CD14-positive monocyte (primary cell): ENCODE data around the gene KIRREL3. TPM values are rescaled to one million over a fixed set of nuclear protein-coding genes. Genes with fewer than 3 reads are reported as not detected.
A peak's percentile ranks its signal among the peaks of the same experiment; 100 is the strongest.

Source experiments
- DNase-seq, 3 donors: peaks; one replicate each; pipeline ENCODE4 v3.0.0-alpha.2; 2011 to 2022
- H2AFZ ChIP-seq: 2 replicates; pipeline ENCODE4 v1.6.0; 2012; ENCODE audit warnings: mild to moderate bottlenecking, low read depth, low read length, inconsistent platforms; ENCODE audit not compliant: insufficient read depth, poor library complexity, severe bottlenecking
- H3K27ac ChIP-seq, 2 donors: 1 replicate in 1 of 2; 2 replicates in 1 of 2; pipeline ENCODE4 v1.5.1; 2012 to 2013; ENCODE audit warnings: low read length in 2 of 2, control low read depth in 1 of 2, inconsistent platforms in 1 of 2, low read depth in 1 of 2, mild to moderate bottlenecking in 1 of 2
- H3K27me3 ChIP-seq, 2 donors: one replicate each; pipeline versions ENCODE4 v1.6.0 to v1.6.1; 2011 to 2013; ENCODE audit warnings: low read length in 2 of 2; ENCODE audit not compliant: control insufficient read depth in 2 of 2, insufficient read depth in 2 of 2
- H3K36me3 ChIP-seq, 2 donors: replicated peaks in 1 of 2; 1 replicate in 1 of 2; 2 replicates in 1 of 2; pipeline versions ENCODE4 v1.5.1 to v1.6.1; 2012 to 2013; ENCODE audit warnings: low read length in 2 of 2, control low read depth in 1 of 2, inconsistent platforms in 1 of 2, mild to moderate bottlenecking in 1 of 2; ENCODE audit not compliant: insufficient read depth in 2 of 2, control insufficient read depth in 1 of 2
- H3K4me1 ChIP-seq, 2 donors: 1 replicate in 1 of 2; 2 replicates in 1 of 2; pipeline versions ENCODE4 v1.5.1 to v1.6.1; 2012 to 2013; ENCODE audit warnings: low read length in 2 of 2, control low read depth in 1 of 2, inconsistent platforms in 1 of 2, mild to moderate bottlenecking in 1 of 2, moderate library complexity in 1 of 2; ENCODE audit not compliant: insufficient read depth in 2 of 2, control insufficient read depth in 1 of 2
- H3K4me2 ChIP-seq: replicated peaks from 2 replicates; pipeline ENCODE3; 2012; ENCODE audit warnings: low read length, moderate library complexity, mild to moderate bottlenecking; ENCODE audit not compliant: poor library complexity, severe bottlenecking; ENCODE audit errors: extremely low read depth
- H3K4me3 ChIP-seq, 3 experiments: fragments of 200-600 bp in 1 of 3; sonication (generic) in 1 of 3; replicated peaks in 1 of 3; 1 replicate in 2 of 3; 2 replicates in 1 of 3; pipeline ENCODE4 v1.5.1; 2011 to 2013; ENCODE audit warnings: low read length in 3 of 3, mild to moderate bottlenecking in 3 of 3, control low read depth in 2 of 3, low read depth in 2 of 3, inconsistent platforms in 1 of 3, moderate library complexity in 1 of 3
- H3K79me2 ChIP-seq: 2 replicates; pipeline ENCODE4 v1.6.0; 2012; ENCODE audit warnings: mild to moderate bottlenecking, control low read depth, inconsistent platforms, low read length, moderate library complexity; ENCODE audit not compliant: insufficient read depth
- H3K9ac ChIP-seq: 2 replicates; pipeline ENCODE4 v1.6.0; 2017; ENCODE audit warnings: low read length, mild to moderate bottlenecking; ENCODE audit not compliant: insufficient read depth, poor library complexity, severe bottlenecking
- H3K9me3 ChIP-seq, 2 donors: replicated peaks in 1 of 2; 1 replicate in 1 of 2; 2 replicates in 1 of 2; pipeline versions ENCODE4 v1.5.1 to v1.6.1; 2012 to 2013; ENCODE audit warnings: low read length in 2 of 2, control low read depth in 1 of 2; ENCODE audit not compliant: control insufficient read depth in 1 of 2, insufficient read depth in 1 of 2
- H4K20me1 ChIP-seq: 2 replicates; pipeline ENCODE4 v1.6.0; 2012; ENCODE audit warnings: mild to moderate bottlenecking, low read length, control low read depth, moderate library complexity; ENCODE audit not compliant: insufficient read depth
- H3K27ac Mint-ChIP-seq, 7 donors: one replicate each; pipeline ENCODE4 v1.8.0; 2020; ENCODE audit warnings: mild to moderate bottlenecking in 7 of 7, mixed read lengths in 7 of 7, moderate library complexity in 6 of 7, inconsistent platforms in 2 of 7
- H3K27me3 Mint-ChIP-seq, 3 donors: one replicate each; pipeline ENCODE4 v1.8.0; 2021 to 2022; ENCODE audit warnings: low read depth in 3 of 3, mild to moderate bottlenecking in 3 of 3, mixed read lengths in 3 of 3, moderate library complexity in 3 of 3, inconsistent platforms in 1 of 3
- H3K36me3 Mint-ChIP-seq, 2 donors: one replicate each; pipeline ENCODE4 v1.8.0; 2020; ENCODE audit warnings: mixed read lengths in 2 of 2, inconsistent platforms in 1 of 2, mild to moderate bottlenecking in 1 of 2
- H3K4me1 Mint-ChIP-seq: one replicate; pipeline ENCODE4 v1.8.0; 2020; ENCODE audit warnings: mild to moderate bottlenecking, mixed read lengths
- H3K4me3 Mint-ChIP-seq, 2 donors: one replicate each; pipeline ENCODE4 v1.8.0; 2020; ENCODE audit warnings: mild to moderate bottlenecking in 2 of 2, mixed read lengths in 2 of 2, moderate library complexity in 1 of 2
- H3K9me3 Mint-ChIP-seq, 7 donors: one replicate each; pipeline ENCODE4 v1.8.0; 2020 to 2022; ENCODE audit warnings: mixed read lengths in 7 of 7, mild to moderate bottlenecking in 6 of 7, moderate library complexity in 6 of 7, inconsistent platforms in 2 of 7
- CTCF ChIP-seq: fragments of 200-600 bp; IDR thresholded peaks from one replicate; pipeline ENCODE4 v1.8.0; 2022; ENCODE audit warnings: antibody characterized with exemption, mild to moderate bottlenecking
- WGBS: methylation state at CpG from one replicate; pipeline ENCODE4 v1.1.5; 2013; ENCODE audit warnings: missing lambda C conversion rate; ENCODE audit not compliant: insufficient coverage; 5-methylcytosine and 5-hydroxymethylcytosine counted together
- intact Hi-C, 2 donors: fragments of 100-400 bp; cut with micrococcal nuclease; formaldehyde crosslinking; loops; one replicate each; pipeline versions ENCODE4 v1.15.0 to v1.15.1; 2023
- polyA plus RNA-seq, 3 donors: library from polyadenylated mRNA; depleted of rRNA in 1 of 3; unstranded in 2 of 3; stranded (reverse) in 1 of 3; fragments of 300-500 nt in 2 of 3; fragments of >200 nt in 1 of 3; fragmentation: Illumina TruSeq in 2 of 3; gene quantifications; 1 replicate in 2 of 3; 2 replicates in 1 of 3; pipeline ENCODE4 v1.2.3, GENCODE V29; 2012 to 2021

The KIRREL3 gene
- polyA plus RNA-seq, 3 donors: not detected

DNA sequence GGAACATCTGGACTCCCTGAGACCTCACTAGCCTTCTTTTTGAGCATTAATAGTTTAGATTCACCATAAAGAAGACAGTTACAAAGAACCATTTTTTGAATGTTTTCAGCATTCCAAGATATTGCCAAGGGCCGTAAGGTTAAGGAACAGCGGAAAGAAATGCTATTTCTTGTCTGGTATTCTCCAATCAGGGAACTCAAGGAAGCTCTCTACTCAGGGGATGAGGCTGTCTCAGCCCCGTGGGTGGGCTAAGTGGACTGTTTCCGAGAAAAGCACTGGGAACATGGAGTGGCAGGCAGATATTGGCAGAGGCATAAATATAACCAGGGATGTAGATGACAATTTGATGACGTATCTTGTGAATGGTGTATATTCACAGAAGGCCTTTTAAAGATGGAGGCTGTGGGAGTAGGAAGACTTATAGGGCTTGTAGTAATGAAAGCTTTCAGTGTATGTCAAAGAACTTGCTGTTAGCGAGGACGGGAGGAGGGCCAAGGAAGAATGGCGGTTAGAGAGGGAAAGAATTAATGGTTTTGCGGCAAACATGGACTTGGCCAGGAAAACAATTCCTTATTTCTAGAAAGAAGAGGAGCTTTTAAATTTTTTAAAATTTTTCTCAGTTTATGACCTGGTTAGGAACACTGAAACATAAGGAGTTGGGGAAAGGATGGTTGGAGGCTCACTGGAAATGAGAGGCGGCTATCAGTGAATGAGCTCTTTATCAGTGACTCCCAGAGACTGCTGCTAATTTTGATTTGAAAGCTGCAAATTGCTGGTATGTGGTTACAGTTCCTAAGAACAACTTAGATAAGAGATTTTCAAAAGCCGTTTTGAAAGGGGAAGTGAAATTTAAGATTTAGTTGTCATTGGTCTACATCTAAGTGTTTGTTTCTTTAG, 580.5 kb downstream of the KIRREL3 start:
- Mint-ChIP-seq H3K36me3 (peaks cover 0 to 2% of the 10 kb centered on the region in 2 donors), H3K27me3 (peaks cover 0 to 3% (median 0%) of the 10 kb centered on the region in 3 donors), H3K4me3 (peak overlapping the region; percentile 42 to 54), H3K4me1 (peaks cover 30% of the 10 kb centered on the region), H3K9me3 (no peaks in the 10 kb centered on the region), H3K27ac (peak overlapping the region in 3 of 7 donors; percentile 7 to 24 (median 23))
- H3K9ac ChIP-seq: no peak overlapping the region
- intact Hi-C loops: no loop called here
- peak overlapping the region; percentile 62 for H2AFZ ChIP-seq
- 44% methylated on average over 6 of the region's 11 CpGs for WGBS
- peaks cover 21 to 32% of the 10 kb centered on the region in 2 donors for H3K4me1 ChIP-seq
- H3K4me2 ChIP-seq: peak overlapping the region; percentile 37
- no peaks in the 10 kb centered on the region for H3K79me2 ChIP-seq
- H3K27me3 ChIP-seq: no peaks in the 10 kb centered on the region
- no peak for TF ChIP-seq CTCF
- peak in 1 of 3 donors; percentile 49 for DNase-seq
- no peaks in the 10 kb centered on the region for H3K9me3 ChIP-seq
- H3K36me3 ChIP-seq: peaks cover 0 to 5% of the 10 kb centered on the region in 2 donors
- H4K20me1 ChIP-seq: no peaks in the 10 kb centered on the region
- H3K4me3 ChIP-seq: no peak overlapping the region
- H3K27ac ChIP-seq: no peak overlapping the region

DNA sequence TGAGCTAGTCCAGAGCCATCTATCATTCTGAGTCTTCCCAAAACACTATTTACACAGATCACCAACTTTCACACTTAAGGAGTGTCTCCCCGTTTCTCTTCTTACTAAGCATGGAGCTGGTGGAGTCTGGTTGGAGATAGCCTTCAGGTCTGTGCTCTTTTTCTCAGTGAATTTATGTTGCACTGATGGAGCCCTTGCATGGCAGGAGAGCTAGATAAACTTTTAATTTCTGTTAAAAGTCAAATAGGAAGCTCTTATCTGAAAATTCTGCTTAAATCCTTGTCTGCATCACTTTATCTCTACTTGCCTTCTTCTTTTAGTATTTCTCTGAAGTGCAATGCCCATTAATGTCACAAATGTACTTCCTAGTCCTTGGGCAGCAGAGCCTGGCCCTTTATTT, 581.7 kb downstream of the KIRREL3 start:
- Histone ChIP-seq H4K20me1 (no peaks in the 10 kb centered on the region), H3K9me3 (no peaks in the 10 kb centered on the region), H3K36me3 (peaks cover 0 to 14% of the 10 kb centered on the region in 2 donors), H3K9ac (no peak overlapping the region), H3K4me1 (peaks cover 21 to 32% of the 10 kb centered on the region in 2 donors), H3K27me3 (no peaks in the 10 kb centered on the region), H3K4me3 (no peak overlapping the region), H2AFZ (no peak overlapping the region), H3K27ac (no peak overlapping the region), H3K4me2 (no peak overlapping the region), H3K79me2 (no peaks in the 10 kb centered on the region)
- Mint-ChIP-seq H3K9me3 (no peaks in the 10 kb centered on the region), H3K27me3 (no peaks in the 10 kb centered on the region), H3K4me1 (peaks cover 30% of the 10 kb centered on the region), H3K4me3 (no peak overlapping the region), H3K27ac (no peak overlapping the region), H3K36me3 (peaks cover 1 to 2% of the 10 kb centered on the region in 2 donors)
- TF ChIP-seq CTCF: no peak
- DNase-seq: no peak
- intact Hi-C loops: no loop called here
- WGBS: no CpG with 5 or more reads among the region's 1 CpG
